CD14-positive monocyte (primary cell): ENCODE measurements around the gene TNFRSF6B. TPM values are rescaled to one million over a fixed set of nuclear protein-coding genes. Genes with fewer than 3 reads are reported as not detected.

ENCODE experiments used
- DNase-seq, 3 donors: peaks; one replicate each; pipeline ENCODE4 v3.0.0-alpha.2; 2011 to 2022
- H2AFZ ChIP-seq: 2 replicates; pipeline ENCODE4 v1.6.0; 2012; ENCODE audit warnings: mild to moderate bottlenecking, low read depth, low read length, inconsistent platforms; ENCODE audit not compliant: insufficient read depth, poor library complexity, severe bottlenecking
- H3K27ac ChIP-seq, 2 donors: 1 replicate in 1 of 2; 2 replicates in 1 of 2; pipeline ENCODE4 v1.5.1; 2012 to 2013; ENCODE audit warnings: low read length in 2 of 2, control low read depth in 1 of 2, inconsistent platforms in 1 of 2, low read depth in 1 of 2, mild to moderate bottlenecking in 1 of 2
- H3K27me3 ChIP-seq, 2 donors: one replicate each; pipeline versions ENCODE4 v1.6.0 to v1.6.1; 2011 to 2013; ENCODE audit warnings: low read length in 2 of 2; ENCODE audit not compliant: control insufficient read depth in 2 of 2, insufficient read depth in 2 of 2
- H3K36me3 ChIP-seq, 2 donors: replicated peaks in 1 of 2; 1 replicate in 1 of 2; 2 replicates in 1 of 2; pipeline versions ENCODE4 v1.5.1 to v1.6.1; 2012 to 2013; ENCODE audit warnings: low read length in 2 of 2, control low read depth in 1 of 2, inconsistent platforms in 1 of 2, mild to moderate bottlenecking in 1 of 2; ENCODE audit not compliant: insufficient read depth in 2 of 2, control insufficient read depth in 1 of 2
- H3K4me1 ChIP-seq, 2 donors: 1 replicate in 1 of 2; 2 replicates in 1 of 2; pipeline versions ENCODE4 v1.5.1 to v1.6.1; 2012 to 2013; ENCODE audit warnings: low read length in 2 of 2, control low read depth in 1 of 2, inconsistent platforms in 1 of 2, mild to moderate bottlenecking in 1 of 2, moderate library complexity in 1 of 2; ENCODE audit not compliant: insufficient read depth in 2 of 2, control insufficient read depth in 1 of 2
- H3K4me2 ChIP-seq: replicated peaks from 2 replicates; pipeline ENCODE3; 2012; ENCODE audit warnings: low read length, moderate library complexity, mild to moderate bottlenecking; ENCODE audit not compliant: poor library complexity, severe bottlenecking; ENCODE audit errors: extremely low read depth
- H3K4me3 ChIP-seq, 3 experiments: fragments of 200-600 bp in 1 of 3; sonication (generic) in 1 of 3; replicated peaks in 1 of 3; 1 replicate in 2 of 3; 2 replicates in 1 of 3; pipeline ENCODE4 v1.5.1; 2011 to 2013; ENCODE audit warnings: low read length in 3 of 3, mild to moderate bottlenecking in 3 of 3, control low read depth in 2 of 3, low read depth in 2 of 3, inconsistent platforms in 1 of 3, moderate library complexity in 1 of 3
- H3K79me2 ChIP-seq: 2 replicates; pipeline ENCODE4 v1.6.0; 2012; ENCODE audit warnings: mild to moderate bottlenecking, control low read depth, inconsistent platforms, low read length, moderate library complexity; ENCODE audit not compliant: insufficient read depth
- H3K9ac ChIP-seq: 2 replicates; pipeline ENCODE4 v1.6.0; 2017; ENCODE audit warnings: low read length, mild to moderate bottlenecking; ENCODE audit not compliant: insufficient read depth, poor library complexity, severe bottlenecking
- H3K9me3 ChIP-seq, 2 donors: replicated peaks in 1 of 2; 1 replicate in 1 of 2; 2 replicates in 1 of 2; pipeline versions ENCODE4 v1.5.1 to v1.6.1; 2012 to 2013; ENCODE audit warnings: low read length in 2 of 2, control low read depth in 1 of 2; ENCODE audit not compliant: control insufficient read depth in 1 of 2, insufficient read depth in 1 of 2
- H4K20me1 ChIP-seq: 2 replicates; pipeline ENCODE4 v1.6.0; 2012; ENCODE audit warnings: mild to moderate bottlenecking, low read length, control low read depth, moderate library complexity; ENCODE audit not compliant: insufficient read depth
- H3K27ac Mint-ChIP-seq, 7 donors: one replicate each; pipeline ENCODE4 v1.8.0; 2020; ENCODE audit warnings: mild to moderate bottlenecking in 7 of 7, mixed read lengths in 7 of 7, moderate library complexity in 6 of 7, inconsistent platforms in 2 of 7
- H3K27me3 Mint-ChIP-seq, 3 donors: one replicate each; pipeline ENCODE4 v1.8.0; 2021 to 2022; ENCODE audit warnings: low read depth in 3 of 3, mild to moderate bottlenecking in 3 of 3, mixed read lengths in 3 of 3, moderate library complexity in 3 of 3, inconsistent platforms in 1 of 3
- H3K36me3 Mint-ChIP-seq, 2 donors: one replicate each; pipeline ENCODE4 v1.8.0; 2020; ENCODE audit warnings: mixed read lengths in 2 of 2, inconsistent platforms in 1 of 2, mild to moderate bottlenecking in 1 of 2
- H3K4me1 Mint-ChIP-seq: one replicate; pipeline ENCODE4 v1.8.0; 2020; ENCODE audit warnings: mild to moderate bottlenecking, mixed read lengths
- H3K4me3 Mint-ChIP-seq, 2 donors: one replicate each; pipeline ENCODE4 v1.8.0; 2020; ENCODE audit warnings: mild to moderate bottlenecking in 2 of 2, mixed read lengths in 2 of 2, moderate library complexity in 1 of 2
- H3K9me3 Mint-ChIP-seq, 7 donors: one replicate each; pipeline ENCODE4 v1.8.0; 2020 to 2022; ENCODE audit warnings: mixed read lengths in 7 of 7, mild to moderate bottlenecking in 6 of 7, moderate library complexity in 6 of 7, inconsistent platforms in 2 of 7
- WGBS: methylation state at CpG from one replicate; pipeline ENCODE4 v1.1.5; 2013; ENCODE audit warnings: missing lambda C conversion rate; ENCODE audit not compliant: insufficient coverage; 5-methylcytosine and 5-hydroxymethylcytosine counted together
- intact Hi-C, 2 donors: fragments of 100-400 bp; cut with micrococcal nuclease; formaldehyde crosslinking; loops; one replicate each; pipeline versions ENCODE4 v1.15.0 to v1.15.1; 2023
- polyA plus RNA-seq, 3 donors: library from polyadenylated mRNA; depleted of rRNA in 1 of 3; unstranded in 2 of 3; stranded (reverse) in 1 of 3; fragments of 300-500 nt in 2 of 3; fragments of >200 nt in 1 of 3; fragmentation: Illumina TruSeq in 2 of 3; gene quantifications; 1 replicate in 2 of 3; 2 replicates in 1 of 3; pipeline ENCODE4 v1.2.3, GENCODE V29; 2012 to 2021
- TF ChIP-seq, protein P1 (sequence below): fragments of 200-600 bp; IDR thresholded peaks from one replicate; pipeline ENCODE4 v1.8.0; 2022; ENCODE audit warnings: antibody characterized with exemption, mild to moderate bottlenecking

The TNFRSF6B gene
- polyA plus RNA-seq, 3 donors, result 6.5 TPM; not detected in 2

GRCh38 chr20:63653041-63653973 lies 43.1 kb upstream of the TNFRSF6B start, which contains the start of gene STMN3:
TSS of gene STMN3 (minus strand) at chr20:63653424. CDS start at chr20:63653345, 79 bp downstream.
- peak within 1 kb of the TSS in 1 of 3 experiments; percentile 55 for H3K4me3 ChIP-seq

More at GRCh38 chr20:63653041-63653973, 43.1 kb upstream of the TNFRSF6B start, which contains the start of gene STMN3:
- peaks cover 16 to 33% of the 10 kb centered on the region in 2 donors for H3K27me3 ChIP-seq
- H3K9ac ChIP-seq, result no peak within 1 kb of the TSS
- H4K20me1 ChIP-seq, result no peaks in the 10 kb centered on the region
- peak within 1 kb of the TSS; percentile 50 for H2AFZ ChIP-seq
- Mint-ChIP-seq H3K27ac (peak within 1 kb of the TSS in 1 of 7 donors; percentile 50), H3K27me3 (peaks cover 19 to 39% (median 35%) of the 10 kb centered on the region in 3 donors), H3K4me1 (peaks cover 27% of the 10 kb centered on the region), H3K9me3 (peaks cover 0 to 8% (median 3%) of the 10 kb centered on the region in 7 donors), H3K36me3 (peaks cover 3% of the 10 kb centered on the region in 2 donors), H3K4me3 (peak within 1 kb of the TSS; percentile 31 to 87)
- peaks cover 0 to 7% of the 10 kb centered on the region in 2 donors for H3K9me3 ChIP-seq
- intact Hi-C loops, result no loop called here
- DNase-seq, result peak; percentile 61 to 65 (median 64)
- under 1% methylated on average over 47 of the region's 73 CpGs for WGBS
- no peaks in the 10 kb centered on the region for H3K36me3 ChIP-seq
- H3K4me2 ChIP-seq, result peak within 1 kb of the TSS; percentile 69
- TF ChIP-seq, protein P1, sequence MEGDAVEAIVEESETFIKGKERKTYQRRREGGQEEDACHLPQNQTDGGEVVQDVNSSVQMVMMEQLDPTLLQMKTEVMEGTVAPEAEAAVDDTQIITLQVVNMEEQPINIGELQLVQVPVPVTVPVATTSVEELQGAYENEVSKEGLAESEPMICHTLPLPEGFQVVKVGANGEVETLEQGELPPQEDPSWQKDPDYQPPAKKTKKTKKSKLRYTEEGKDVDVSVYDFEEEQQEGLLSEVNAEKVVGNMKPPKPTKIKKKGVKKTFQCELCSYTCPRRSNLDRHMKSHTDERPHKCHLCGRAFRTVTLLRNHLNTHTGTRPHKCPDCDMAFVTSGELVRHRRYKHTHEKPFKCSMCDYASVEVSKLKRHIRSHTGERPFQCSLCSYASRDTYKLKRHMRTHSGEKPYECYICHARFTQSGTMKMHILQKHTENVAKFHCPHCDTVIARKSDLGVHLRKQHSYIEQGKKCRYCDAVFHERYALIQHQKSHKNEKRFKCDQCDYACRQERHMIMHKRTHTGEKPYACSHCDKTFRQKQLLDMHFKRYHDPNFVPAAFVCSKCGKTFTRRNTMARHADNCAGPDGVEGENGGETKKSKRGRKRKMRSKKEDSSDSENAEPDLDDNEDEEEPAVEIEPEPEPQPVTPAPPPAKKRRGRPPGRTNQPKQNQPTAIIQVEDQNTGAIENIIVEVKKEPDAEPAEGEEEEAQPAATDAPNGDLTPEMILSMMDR, result no peak
- H3K27ac ChIP-seq, result no peak within 1 kb of the TSS
- no peaks in the 10 kb centered on the region for H3K79me2 ChIP-seq
- H3K4me1 ChIP-seq, result peaks cover 26 to 36% of the 10 kb centered on the region in 2 donors
